Measurements from ENCODE around the gene CYTH1. TPM values are rescaled to one million over a fixed set of nuclear protein-coding genes. Genes with fewer than 3 reads are reported as not detected.

The CYTH1 gene
- total RNA-seq, 1 donor from 2014 or later = 83.5 TPM

DNA sequence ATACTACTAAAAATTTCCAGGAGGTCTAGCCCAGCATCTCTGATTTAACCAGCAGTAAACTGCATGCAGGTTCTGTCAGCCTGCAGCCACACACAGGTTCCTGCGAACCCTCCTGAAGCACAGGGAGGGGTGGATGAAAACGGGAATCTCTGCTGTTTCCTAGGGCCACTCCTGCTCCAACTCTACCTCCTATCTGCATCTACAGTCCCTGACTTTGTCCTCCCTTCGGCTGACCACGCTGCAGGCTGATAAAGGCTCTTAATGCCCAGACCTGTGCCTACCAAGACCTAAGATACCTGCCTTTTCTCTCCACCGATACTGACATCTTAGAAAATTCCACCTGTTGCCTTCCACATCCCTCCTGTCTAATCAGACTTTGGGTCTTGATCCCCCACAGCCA, 50.2 kb downstream of the CYTH1 start:
- H3K4me1 Mint-ChIP-seq (ENCODE audit: low read depth) = peaks cover 65% of the 10 kb centered on the region
- H3K27ac Mint-ChIP-seq = no peak overlapping the region
- H3K9me3 Mint-ChIP-seq = no peaks in the 10 kb centered on the region
- intact Hi-C loops (cut with micrococcal nuclease) = no loop called here
- peaks cover 24% of the 10 kb centered on the region for H3K36me3 Mint-ChIP-seq (ENCODE audit: low read depth)
- H3K4me3 Mint-ChIP-seq (ENCODE audit: low read depth) = no peak overlapping the region
- DNase-seq (ENCODE audit: low spot score) = no peak
- no peaks in the 10 kb centered on the region for H3K27me3 Mint-ChIP-seq (ENCODE audit: low read depth)

GRCh38 chr17:78729641-78730040, 52.4 kb downstream of the CYTH1 start:
- no peak for DNase-seq (ENCODE audit: low spot score)
- H3K4me3 Mint-ChIP-seq (ENCODE audit: low read depth) = no peak overlapping the region
- intact Hi-C loops (cut with micrococcal nuclease) = no loop called here
- peaks cover 66% of the 10 kb centered on the region for H3K4me1 Mint-ChIP-seq (ENCODE audit: low read depth)
- no peaks in the 10 kb centered on the region for H3K9me3 Mint-ChIP-seq
- H3K27ac Mint-ChIP-seq = no peak overlapping the region
- no peaks in the 10 kb centered on the region for H3K27me3 Mint-ChIP-seq (ENCODE audit: low read depth)
- peaks cover 39% of the 10 kb centered on the region for H3K36me3 Mint-ChIP-seq (ENCODE audit: low read depth)

- Mint-ChIP-seq H3K36me3 (ENCODE audit: low read depth) (peaks cover 36% of the 10 kb centered on the region), H3K4me1 (ENCODE audit: low read depth) (peaks cover 72% of the 10 kb centered on the region), H3K9me3 (no peaks in the 10 kb centered on the region), H3K4me3 (ENCODE audit: low read depth) (no peak overlapping the region), H3K27ac (no peak overlapping the region), H3K27me3 (ENCODE audit: low read depth) (no peaks in the 10 kb centered on the region)
- intact Hi-C loops (cut with micrococcal nuclease) = no loop called here
- no peak for DNase-seq (ENCODE audit: low spot score)
Measured at GRCh38 chr17:78728495-78728894, 53.6 kb downstream of the CYTH1 start.

DNA sequence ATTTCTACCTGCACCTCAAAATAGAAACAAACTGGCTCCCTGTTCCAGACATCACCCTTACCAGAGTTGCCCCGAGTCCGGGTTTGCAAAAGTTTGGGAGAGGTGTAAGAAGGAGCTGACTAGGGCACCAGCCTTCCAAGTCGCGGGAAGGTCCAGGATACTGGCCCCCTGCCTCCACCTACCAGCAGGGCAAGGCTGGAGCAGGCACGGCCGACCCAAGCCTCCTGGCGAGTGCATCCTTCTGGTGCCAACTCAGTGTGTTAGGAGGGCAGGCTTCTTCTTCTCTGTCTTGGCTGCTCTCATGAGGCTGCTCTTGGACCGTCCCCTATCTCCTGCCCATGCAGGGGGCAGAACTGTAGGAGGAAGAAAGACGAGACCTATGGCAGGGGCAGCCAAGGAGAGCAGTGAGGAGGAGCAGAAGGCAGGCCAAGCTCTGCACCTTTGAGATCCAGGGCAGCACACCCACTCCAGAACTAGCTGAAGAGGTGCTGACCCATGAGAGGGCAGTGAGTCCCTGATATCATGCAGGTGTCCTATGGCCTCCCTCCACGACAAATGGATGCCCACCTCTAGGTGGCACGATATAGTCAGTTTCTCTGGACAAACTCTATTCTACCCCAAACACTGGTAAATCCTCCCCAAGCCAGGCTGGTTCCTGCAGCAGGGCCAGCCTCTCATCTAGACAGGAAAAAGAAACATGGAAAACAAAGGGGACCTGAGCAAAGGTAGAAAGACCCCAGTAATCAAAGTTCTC, 54.4 kb downstream of the CYTH1 start:
- Mint-ChIP-seq H3K4me1 (ENCODE audit: low read depth) (peaks cover 73% of the 10 kb centered on the region), H3K9me3 (no peaks in the 10 kb centered on the region), H3K4me3 (ENCODE audit: low read depth) (no peak overlapping the region), H3K36me3 (ENCODE audit: low read depth) (peaks cover 31% of the 10 kb centered on the region), H3K27me3 (ENCODE audit: low read depth) (no peaks in the 10 kb centered on the region), H3K27ac (no peak overlapping the region)
- DNase-seq (ENCODE audit: low spot score) = no peak
- intact Hi-C loops (cut with micrococcal nuclease) = no loop called here

GRCh38 chr17:78727057-78727456, 55.0 kb downstream of the CYTH1 start:
- Mint-ChIP-seq H3K4me1 (ENCODE audit: low read depth) (peaks cover 72% of the 10 kb centered on the region), H3K27ac (no peak overlapping the region), H3K36me3 (ENCODE audit: low read depth) (peaks cover 25% of the 10 kb centered on the region), H3K9me3 (no peaks in the 10 kb centered on the region), H3K4me3 (ENCODE audit: low read depth) (peak overlapping the region; percentile 4), H3K27me3 (ENCODE audit: low read depth) (no peaks in the 10 kb centered on the region)
- no peak for DNase-seq (ENCODE audit: low spot score)
- intact Hi-C loops (cut with micrococcal nuclease) = no loop called here

GRCh38 chr17:78726513-78726912, 55.6 kb downstream of the CYTH1 start:
- peaks cover 70% of the 10 kb centered on the region for H3K4me1 Mint-ChIP-seq (ENCODE audit: low read depth)
- H3K27me3 Mint-ChIP-seq (ENCODE audit: low read depth) = no peaks in the 10 kb centered on the region
- no peaks in the 10 kb centered on the region for H3K9me3 Mint-ChIP-seq
- no peak for DNase-seq (ENCODE audit: low spot score)
- no peak overlapping the region for H3K27ac Mint-ChIP-seq
- peak overlapping the region; percentile 37 for H3K4me3 Mint-ChIP-seq (ENCODE audit: low read depth)
- intact Hi-C loops (cut with micrococcal nuclease) = no loop called here
- peaks cover 23% of the 10 kb centered on the region for H3K36me3 Mint-ChIP-seq (ENCODE audit: low read depth)

DNA sequence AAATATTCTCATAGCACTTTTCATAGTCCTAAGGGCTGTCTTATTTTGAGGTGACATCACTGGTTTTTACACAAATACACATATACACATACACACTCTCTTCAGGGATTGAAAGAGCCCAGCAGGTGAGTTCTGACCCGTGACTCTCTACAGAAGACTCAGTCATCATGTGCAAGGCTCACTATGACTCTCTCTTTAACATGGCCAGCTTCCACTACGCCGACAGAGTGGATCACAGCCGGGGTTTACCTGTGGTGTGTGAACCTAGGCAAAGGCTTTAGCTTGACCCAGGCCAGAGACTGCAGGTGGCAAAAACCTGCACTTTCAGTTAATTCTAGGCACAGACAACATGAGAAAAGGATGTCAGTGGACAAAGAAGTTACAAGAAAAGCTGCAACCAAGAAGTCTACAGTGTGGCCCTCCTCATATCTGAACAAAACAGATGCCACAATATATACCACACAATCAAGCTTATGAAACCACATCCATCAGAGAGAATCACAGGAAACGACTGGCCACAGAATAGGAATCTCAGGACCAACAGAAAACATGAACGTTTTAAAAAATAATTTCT, 56.5 kb downstream of the CYTH1 start:
- intact Hi-C loops (cut with micrococcal nuclease) = loop anchor here (2.0 kb wide), 1 partner anchor 21 kb away; no protein-coding TSS in a partner anchor
- Mint-ChIP-seq H3K4me3 (ENCODE audit: low read depth) (peak overlapping the region; percentile 51), H3K27ac (peak overlapping the region; percentile 79), H3K36me3 (ENCODE audit: low read depth) (peaks cover 23% of the 10 kb centered on the region), H3K27me3 (ENCODE audit: low read depth) (no peaks in the 10 kb centered on the region), H3K9me3 (no peaks in the 10 kb centered on the region), H3K4me1 (ENCODE audit: low read depth) (peaks cover 68% of the 10 kb centered on the region)
- DNase-seq (ENCODE audit: low spot score) = no peak

- no peak overlapping the region for H3K4me3 Mint-ChIP-seq (ENCODE audit: low read depth)
Measured at GRCh38 chr17:78724999-78725398, 57.1 kb downstream of the CYTH1 start.

GRCh38 chr17:78724544-78724943, 57.5 kb downstream of the CYTH1 start:
- H3K36me3 Mint-ChIP-seq (ENCODE audit: low read depth) = peaks cover 20% of the 10 kb centered on the region
- H3K4me1 Mint-ChIP-seq (ENCODE audit: low read depth) = peaks cover 70% of the 10 kb centered on the region
- intact Hi-C loops (cut with micrococcal nuclease) = loop anchor here (2.0 kb wide), 1 partner anchor 22 kb away; no protein-coding TSS in a partner anchor
- no peak overlapping the region for H3K27ac Mint-ChIP-seq
- no peaks in the 10 kb centered on the region for H3K27me3 Mint-ChIP-seq (ENCODE audit: low read depth)
- H3K9me3 Mint-ChIP-seq = no peaks in the 10 kb centered on the region
- no peak overlapping the region for H3K4me3 Mint-ChIP-seq (ENCODE audit: low read depth)
- no peak for DNase-seq (ENCODE audit: low spot score)

More at GRCh38 chr17:78724999-78725398, 57.1 kb downstream of the CYTH1 start:
- no peak for DNase-seq (ENCODE audit: low spot score)
- Mint-ChIP-seq H3K4me1 (ENCODE audit: low read depth) (peaks cover 70% of the 10 kb centered on the region), H3K27me3 (ENCODE audit: low read depth) (no peaks in the 10 kb centered on the region), H3K9me3 (no peaks in the 10 kb centered on the region), H3K36me3 (ENCODE audit: low read depth) (peaks cover 23% of the 10 kb centered on the region), H3K27ac (peak overlapping the region; percentile 79)
- intact Hi-C loops (cut with micrococcal nuclease) = loop anchor here (2.0 kb wide), 1 partner anchor 22 kb away; no protein-coding TSS in a partner anchor

GRCh38 chr17:78723957-78724356, 58.1 kb downstream of the CYTH1 start:
- H3K27ac Mint-ChIP-seq = peak overlapping the region; percentile 9
- H3K4me3 Mint-ChIP-seq (ENCODE audit: low read depth) = no peak overlapping the region
- no peak for DNase-seq (ENCODE audit: low spot score)
- intact Hi-C loops (cut with micrococcal nuclease) = loop anchor here (2.0 kb wide), 1 partner anchor 23 kb away; no protein-coding TSS in a partner anchor
- H3K36me3 Mint-ChIP-seq (ENCODE audit: low read depth) = peaks cover 20% of the 10 kb centered on the region
- H3K27me3 Mint-ChIP-seq (ENCODE audit: low read depth) = no peaks in the 10 kb centered on the region
- no peaks in the 10 kb centered on the region for H3K9me3 Mint-ChIP-seq
- peaks cover 70% of the 10 kb centered on the region for H3K4me1 Mint-ChIP-seq (ENCODE audit: low read depth)

DNA sequence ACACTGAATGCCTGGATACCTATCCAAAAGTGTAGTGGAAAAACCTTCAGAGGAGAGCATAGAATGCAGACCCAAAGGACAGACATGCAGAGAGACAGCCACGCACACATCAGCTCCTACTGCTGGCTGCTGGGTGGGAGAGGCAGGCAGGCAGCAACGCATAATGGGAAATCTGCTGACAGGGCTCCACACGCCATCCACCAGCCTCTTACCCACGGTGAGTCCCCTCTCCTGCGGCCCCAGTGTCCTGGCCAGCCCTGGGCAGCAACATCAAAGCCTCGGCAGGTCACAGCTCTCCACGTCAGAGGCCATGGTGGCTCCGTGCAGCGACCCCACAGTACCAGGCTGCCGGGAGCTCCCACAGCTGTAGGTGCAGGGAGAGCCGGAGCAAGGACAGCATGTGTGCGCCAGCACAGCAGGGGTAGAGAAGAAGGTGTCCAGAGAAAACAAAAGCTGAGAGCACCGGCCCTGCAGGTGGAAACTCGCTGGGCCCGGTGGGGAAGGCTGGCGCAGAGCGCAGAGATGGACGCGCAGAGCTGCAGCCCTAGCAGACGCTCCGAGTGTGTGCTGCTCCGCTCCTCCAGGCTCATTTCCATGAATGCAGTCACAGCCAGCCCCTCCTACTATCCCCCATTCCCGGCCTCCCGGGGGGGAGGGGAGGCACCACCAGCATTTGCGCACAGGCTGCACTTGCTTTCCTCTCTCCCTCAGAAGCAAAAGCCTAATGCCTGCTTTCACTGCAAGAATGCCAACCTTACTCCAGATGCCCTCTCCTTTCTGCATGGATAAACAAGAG, 58.9 kb downstream of the CYTH1 start:
- Mint-ChIP-seq H3K36me3 (ENCODE audit: low read depth) (peaks cover 20% of the 10 kb centered on the region), H3K27me3 (ENCODE audit: low read depth) (no peaks in the 10 kb centered on the region), H3K4me1 (ENCODE audit: low read depth) (peaks cover 74% of the 10 kb centered on the region), H3K9me3 (no peaks in the 10 kb centered on the region), H3K4me3 (ENCODE audit: low read depth) (no peak overlapping the region), H3K27ac (peak overlapping the region; percentile 23)
- DNase-seq (ENCODE audit: low spot score) = no peak
- intact Hi-C loops (cut with micrococcal nuclease) = no loop called here

DNA sequence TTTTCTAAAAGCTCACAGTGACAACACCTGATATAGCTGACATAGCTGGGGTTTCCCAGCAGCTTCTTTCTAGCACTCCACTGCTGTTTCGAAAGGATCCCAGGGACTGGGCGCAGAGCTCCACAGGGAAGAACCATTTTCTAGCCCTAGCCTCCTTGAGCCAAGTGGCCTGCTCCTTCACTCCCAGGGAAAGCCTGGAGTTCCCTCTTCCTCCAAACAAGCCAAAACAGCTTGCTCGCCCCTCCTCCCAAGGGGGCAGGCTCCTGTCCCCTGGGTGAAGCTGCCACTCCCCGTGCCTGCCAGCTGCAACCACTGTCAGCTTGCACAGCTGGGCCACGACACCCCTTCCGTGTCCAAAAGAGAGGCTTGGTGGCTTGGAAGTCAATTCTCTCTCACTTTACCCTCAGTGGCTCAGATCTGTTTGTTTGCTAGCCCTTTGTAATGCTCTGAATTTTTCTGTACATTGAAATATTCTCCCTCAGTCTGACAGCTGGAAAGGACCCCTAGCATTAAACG, 59.8 kb downstream of the CYTH1 start:
- intact Hi-C loops (cut with micrococcal nuclease) = no loop called here
- H3K9me3 Mint-ChIP-seq = no peaks in the 10 kb centered on the region

More for the DNA sequence above, 59.8 kb downstream of the CYTH1 start:
- H3K36me3 Mint-ChIP-seq (ENCODE audit: low read depth) = peaks cover 17% of the 10 kb centered on the region
- no peak for DNase-seq (ENCODE audit: low spot score)
- H3K4me3 Mint-ChIP-seq (ENCODE audit: low read depth) = no peak overlapping the region
- peak overlapping the region; percentile 29 for H3K27ac Mint-ChIP-seq
- peaks cover 78% of the 10 kb centered on the region for H3K4me1 Mint-ChIP-seq (ENCODE audit: low read depth)
- no peaks in the 10 kb centered on the region for H3K27me3 Mint-ChIP-seq (ENCODE audit: low read depth)

All from activated T-helper 2 cell treated with anti-CD3 and anti-CD28 coated beads, Interferon-gamma antibody, Interleukin-2, Interleukin-4, amounts not matched to agents 10 μg/mL and 5 μg/mL and 100 μg/mL, durations not matched to agents 14 hours and 24 hours and 36 hours (primary cell).